ENCODE results near the gene SLC17A9. TPM values are rescaled to one million over a fixed set of nuclear protein-coding genes. Genes with fewer than 3 reads are reported as not detected.

The SLC17A9 gene
- total RNA-seq, 1 donor from 2014 or later: 5.3 TPM

- no peaks in the 10 kb centered on the region for H3K9me3 Mint-ChIP-seq
- no peaks in the 10 kb centered on the region for H3K36me3 Mint-ChIP-seq
- H3K27me3 Mint-ChIP-seq (ENCODE audit: low read depth): no peaks in the 10 kb centered on the region
- H3K4me3 Mint-ChIP-seq: peak overlapping the region; percentile 98
- peaks cover 58% of the 10 kb centered on the region for H3K4me1 Mint-ChIP-seq
- DNase-seq (ENCODE audit: low spot score in 2 of 2, unreplicated experiment in 2 of 2): no peak
- peak overlapping the region; percentile 98 for H3K27ac Mint-ChIP-seq
- no peak for TF ChIP-seq CTCF (IDR thresholded peaks at IDR 0.05; ENCODE audit: unreplicated experiment)
These were observed 28.7 kb upstream of the SLC17A9 start for GRCh38 chr20:62923669-62924441.

- DNase-seq (ENCODE audit: low spot score in 2 of 2, unreplicated experiment in 2 of 2): no peak
- TF ChIP-seq CTCF (IDR thresholded peaks at IDR 0.05; ENCODE audit: unreplicated experiment): no peak
- Mint-ChIP-seq H3K36me3 (no peaks in the 10 kb centered on the region), H3K27me3 (ENCODE audit: low read depth) (no peaks in the 10 kb centered on the region), H3K4me3 (peak overlapping the region; percentile 98), H3K9me3 (no peaks in the 10 kb centered on the region), H3K27ac (peak overlapping the region; percentile 98), H3K4me1 (peaks cover 60% of the 10 kb centered on the region)
These were observed 27.9 kb upstream of the SLC17A9 start for GRCh38 chr20:62924442-62925075.

- Mint-ChIP-seq H3K27me3 (ENCODE audit: low read depth) (no peaks in the 10 kb centered on the region), H3K4me1 (peaks cover 59% of the 10 kb centered on the region), H3K9me3 (no peaks in the 10 kb centered on the region), H3K36me3 (no peaks in the 10 kb centered on the region), H3K4me3 (peak overlapping the region; percentile 98), H3K27ac (peak overlapping the region; percentile 98)
- DNase-seq (ENCODE audit: low spot score in 2 of 2, unreplicated experiment in 2 of 2): no peak
- TF ChIP-seq CTCF (IDR thresholded peaks at IDR 0.05; ENCODE audit: unreplicated experiment): no peak
These were observed 27.5 kb upstream of the SLC17A9 start for GRCh38 chr20:62925076-62925419.

- H3K36me3 Mint-ChIP-seq: no peaks in the 10 kb centered on the region
- TF ChIP-seq CTCF (IDR thresholded peaks at IDR 0.05; ENCODE audit: unreplicated experiment): no peak
- peak overlapping the region; percentile 98 for H3K27ac Mint-ChIP-seq
- peak in 1 of 2 experiments; percentile 53 for DNase-seq (ENCODE audit: low spot score in 2 of 2, unreplicated experiment in 2 of 2)
- H3K9me3 Mint-ChIP-seq: no peaks in the 10 kb centered on the region
- H3K27me3 Mint-ChIP-seq (ENCODE audit: low read depth): no peaks in the 10 kb centered on the region
- H3K4me1 Mint-ChIP-seq: peaks cover 53% of the 10 kb centered on the region
- H3K4me3 Mint-ChIP-seq: peak overlapping the region; percentile 98
These were observed 26.9 kb upstream of the SLC17A9 start for GRCh38 chr20:62925420-62926228.

- H3K4me3 Mint-ChIP-seq: peak within 1 kb of the TSS; percentile 98
- H3K27me3 Mint-ChIP-seq (ENCODE audit: low read depth): no peaks in the 10 kb centered on the region
- peak within 1 kb of the TSS; percentile 98 for H3K27ac Mint-ChIP-seq
- peak; percentile 87 to 90 for DNase-seq (ENCODE audit: low spot score in 2 of 2, unreplicated experiment in 2 of 2)
- no peaks in the 10 kb centered on the region for H3K36me3 Mint-ChIP-seq
- peak; percentile 48 for TF ChIP-seq CTCF (IDR thresholded peaks at IDR 0.05; ENCODE audit: unreplicated experiment)
- peaks cover 47% of the 10 kb centered on the region for H3K4me1 Mint-ChIP-seq
- no peaks in the 10 kb centered on the region for H3K9me3 Mint-ChIP-seq
These were observed 26.0 kb upstream of the SLC17A9 start, which contains the start of gene DIDO1 for GRCh38 chr20:62926229-62927127. Gene DIDO1 (minus strand): TSS chr20:62926505.
